ENCODE results near the gene DMAC2.
"Not testable (repeated sequence)": the region's sequence is repeated elsewhere in the genome, so short reads cannot be mapped to it uniquely, and the experiment has no call there.

DMAC2 gene

DNA sequence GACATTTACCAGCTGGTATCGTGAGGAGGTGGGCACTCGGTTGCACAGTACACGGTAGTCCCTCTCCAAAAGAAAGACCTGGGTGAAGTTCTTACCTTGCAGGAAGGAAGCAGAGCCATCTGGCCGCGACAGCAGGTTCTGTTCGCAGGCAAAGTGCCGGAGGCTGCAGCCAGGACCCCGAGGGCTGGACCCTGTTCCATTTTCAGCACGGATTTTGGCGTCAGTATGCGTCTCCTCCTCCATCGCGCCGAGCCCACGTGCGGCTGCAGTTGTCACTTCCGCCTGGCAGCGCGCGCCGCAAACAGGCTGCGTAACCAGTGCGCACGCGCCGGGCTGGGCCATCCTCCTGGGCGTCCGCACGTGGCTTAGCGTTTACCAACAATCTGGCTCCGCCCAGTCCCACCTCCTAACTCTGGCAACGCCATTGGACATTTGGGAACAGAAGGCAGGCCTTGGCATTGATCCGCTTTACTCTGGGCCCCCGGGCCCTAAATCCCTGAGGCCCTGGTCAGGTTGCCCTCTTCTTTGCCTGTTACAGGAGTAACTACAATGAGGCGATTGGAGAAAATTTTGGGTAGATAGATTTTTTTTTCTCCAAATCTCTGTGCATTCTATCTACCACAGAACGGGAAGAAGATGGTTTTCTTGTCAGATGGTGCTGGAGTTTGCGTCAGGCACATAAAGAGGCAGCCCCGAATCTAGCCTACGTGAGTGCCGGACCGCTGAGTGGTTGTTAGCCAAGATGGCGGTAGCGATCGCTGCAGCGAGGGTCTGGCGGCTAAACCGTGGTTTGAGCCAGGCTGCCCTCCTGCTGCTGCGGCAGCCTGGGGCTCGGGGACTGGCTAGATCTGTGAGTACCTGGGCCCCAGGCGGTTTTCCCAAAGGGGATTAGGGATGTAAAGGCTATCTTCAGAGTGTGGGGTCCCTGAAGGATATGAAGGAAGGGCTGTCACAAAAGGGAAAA, 42.3 kb downstream of the DMAC2 start, which contains the start of the genes BCKDHA and EXOSC5:
TSS of gene BCKDHA (plus strand) at position 733 of the 964 bp plus-strand sequence. CDS start at position 743, 10 bp downstream.
TSS of gene EXOSC5 (minus strand) at position 274 of the 964 bp plus-strand sequence. CDS start at position 243, 31 bp downstream.
- DNase-seq = peak; percentile 100

DNA sequence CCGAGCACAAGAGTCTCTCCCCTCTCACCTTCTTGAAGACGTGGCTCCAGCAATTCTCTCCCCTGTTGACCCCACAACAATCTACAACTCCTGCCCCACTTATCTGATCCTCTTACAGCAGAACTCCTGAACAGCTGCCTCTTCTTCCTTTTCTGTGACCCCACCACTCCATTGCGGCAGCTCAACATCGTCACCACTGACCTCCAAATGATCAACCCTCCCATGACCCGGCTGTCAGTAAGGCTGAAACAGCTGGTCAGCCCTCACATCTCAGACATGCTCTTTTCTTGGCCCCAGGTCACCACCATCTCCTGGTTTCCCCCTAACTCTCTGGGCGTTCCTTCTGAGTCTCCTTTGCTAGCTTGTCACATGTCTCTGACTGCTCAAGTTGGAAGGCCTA, 44.4 kb downstream of the DMAC2 start:
- DNase-seq = no peak

DNA sequence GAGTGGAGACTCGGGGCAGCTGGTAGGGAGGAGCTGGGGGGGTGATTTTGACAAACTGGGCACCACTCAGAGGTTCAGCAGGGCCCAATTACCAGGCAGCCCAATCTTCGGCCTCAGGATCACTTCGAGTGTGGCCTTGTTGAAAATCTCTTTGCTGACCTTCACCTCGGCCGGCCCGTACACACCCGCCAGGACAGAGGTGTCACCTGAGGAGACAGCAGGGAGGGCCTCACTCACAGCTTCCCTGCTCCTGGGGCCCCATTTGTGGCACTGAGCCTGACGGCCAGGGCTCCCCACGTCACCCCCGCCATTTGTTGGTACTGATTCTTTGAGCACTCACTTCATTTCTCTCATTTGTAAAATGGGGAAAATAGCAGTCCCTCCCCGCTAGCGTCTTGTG, 46.9 kb downstream of the DMAC2 start:
- DNase-seq = no peak

DNA sequence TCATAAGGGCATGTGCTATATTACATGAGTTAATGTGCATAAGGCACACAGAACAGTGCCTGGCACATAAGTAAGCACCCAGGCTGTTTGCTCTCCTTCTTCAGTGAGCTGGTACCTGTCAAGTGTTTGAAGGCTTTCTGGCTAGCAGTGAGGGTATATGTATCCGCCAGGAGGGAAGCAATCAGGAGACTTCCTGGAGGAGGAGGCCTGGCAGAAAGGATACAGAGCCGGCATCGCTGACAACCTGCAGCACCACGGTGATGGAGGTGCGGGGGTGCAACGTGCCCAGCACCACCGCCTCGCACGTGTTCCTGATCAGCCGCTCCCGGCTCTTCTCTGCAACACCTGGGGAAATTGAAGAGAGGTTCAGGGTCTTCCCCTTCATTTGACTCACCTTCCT, 48.1 kb downstream of the DMAC2 start:
- DNase-seq = no peak

DNA sequence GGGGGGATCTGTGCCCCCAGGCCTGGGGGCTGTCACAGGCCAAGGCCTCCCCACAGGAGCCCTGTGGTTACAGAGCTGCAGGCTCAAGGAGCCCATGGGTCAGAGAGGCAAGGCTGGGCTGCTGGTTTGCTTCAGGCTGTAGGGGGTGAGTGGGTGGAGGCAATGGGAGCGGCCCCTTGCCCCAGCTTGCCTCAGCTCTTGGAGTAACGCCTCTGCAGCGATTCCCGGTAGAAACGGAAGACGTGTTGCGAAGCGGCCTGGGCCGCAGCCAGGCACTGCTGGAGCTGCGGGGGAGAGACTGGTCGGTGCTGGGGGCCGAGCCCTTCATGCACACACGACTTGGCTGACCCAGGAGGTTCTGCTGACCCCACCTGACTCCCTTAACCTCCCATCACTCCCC, 53.3 kb downstream of the DMAC2 start:
- no peak for DNase-seq

DNA sequence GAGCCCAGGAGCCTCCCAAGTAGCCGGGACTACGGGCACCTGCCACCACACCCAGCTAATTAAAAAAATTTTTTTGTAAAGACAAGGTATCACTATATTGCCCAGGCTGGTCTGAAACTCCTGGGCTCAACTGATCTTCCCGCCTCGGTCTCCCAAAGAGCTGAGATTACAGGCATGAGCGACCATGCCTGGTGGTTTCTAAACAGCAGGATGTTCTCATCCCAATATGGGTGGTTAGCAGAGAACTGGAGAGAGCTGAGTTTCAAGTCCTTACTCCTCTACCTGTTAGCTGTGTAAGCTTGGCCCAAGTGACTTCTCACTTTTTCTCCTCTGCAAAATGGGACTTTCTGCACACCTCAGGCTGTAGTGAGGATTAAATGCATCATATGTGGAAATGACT, 55.4 kb downstream of the DMAC2 start:
- DNase-seq = no peak

DNA sequence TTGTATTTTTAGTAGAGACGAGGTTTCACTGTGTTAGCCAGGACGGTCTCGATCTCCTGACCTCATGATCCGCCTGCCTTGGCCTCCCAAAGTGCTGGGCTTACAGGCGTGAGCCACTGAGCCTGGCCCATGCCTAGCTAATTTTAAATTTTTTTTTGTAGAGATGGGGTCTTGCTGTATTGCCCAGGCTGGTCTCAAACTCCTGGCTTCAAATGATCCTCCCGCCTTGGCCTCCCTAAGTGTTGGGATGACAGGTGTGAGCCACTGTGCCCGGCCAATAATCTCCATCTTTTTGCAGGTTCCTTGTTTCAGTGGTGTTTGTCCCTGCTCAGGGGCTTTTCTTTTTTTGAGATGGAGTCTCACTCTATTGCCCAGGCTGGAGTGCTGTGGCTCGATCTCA, 58.2 kb downstream of the DMAC2 start:
- DNase-seq = not testable (repeated sequence)
